BLaER1 treated with 17β-estradiol and CSF1 and Interleukin-3, amounts not matched to agents 10 nM and 100 nM (cell line): ENCODE results near the gene HRH2.

Experiments used
- H3K27ac ChIP-seq, 11 experiments: shearing (Covaris generic); formaldehyde crosslinking; 2 replicates each; pipeline ENCODE4 v1.8.1; 2022
- H3K27me3 ChIP-seq, 11 experiments: shearing (Covaris generic); formaldehyde crosslinking; 2 replicates each; pipeline ENCODE4 v1.8.1; 2022
- H3K36me3 ChIP-seq, 11 experiments: shearing (Covaris generic); formaldehyde crosslinking; 2 replicates each; pipeline ENCODE4 v1.8.1; 2022
- H3K4me1 ChIP-seq, 10 experiments: shearing (Covaris generic); formaldehyde crosslinking; 2 replicates each; pipeline ENCODE4 v1.8.1; 2022
- H3K4me2 ChIP-seq, 11 experiments: shearing (Covaris generic); formaldehyde crosslinking; 2 replicates each; pipeline ENCODE4 v1.8.1; 2022
- H3K4me3 ChIP-seq, 10 experiments: shearing (Covaris generic); formaldehyde crosslinking; 2 replicates each; pipeline ENCODE4 v1.8.1; 2022
- H3K9ac ChIP-seq, 11 experiments: shearing (Covaris generic); formaldehyde crosslinking; 2 replicates each; pipeline ENCODE4 v1.8.1; 2022
- H3K9me3 ChIP-seq, 11 experiments: shearing (Covaris generic); formaldehyde crosslinking; replicated peaks in 1 of 11; 2 replicates each; pipeline ENCODE4 v1.8.1; 2022
- H4K20me1 ChIP-seq, 11 experiments: shearing (Covaris generic); formaldehyde crosslinking; 2 replicates each; pipeline ENCODE4 v1.8.1; 2022
- Cebpa-rat ChIP-seq, 11 experiments: shearing (Covaris generic); IDR thresholded peaks; 2 replicates each; pipeline ENCODE4 v1.8.1; 2022

Gene HRH2

GRCh38 chr5:175652741-175653663 is 4.9 kb upstream of the HRH2 start:
- Histone ChIP-seq H3K36me3 (peaks cover 0 to 18% (median 8%) of the 10 kb centered on the region in 11 experiments; a peak in 8 of 22 replicates), H3K9me3 (peaks cover 22 to 29% (median 25%) of the 10 kb centered on the region in 11 experiments), H3K27me3 (no peaks in the 10 kb centered on the region), H3K27ac (peak overlapping the region; percentile 65 to 95 (median 91); a peak in 21 of 22 replicates), H3K9ac (peak overlapping the region; percentile 23 to 83 (median 75); a peak in 21 of 22 replicates), H3K4me2 (peak overlapping the region; percentile 85 to 97 (median 89)), H3K4me1 (peaks cover 67 to 78% (median 73%) of the 10 kb centered on the region in 10 experiments), H4K20me1 (no peaks in the 10 kb centered on the region), H3K4me3 (peak overlapping the region in 8 of 10 experiments; percentile 5 to 57 (median 44); a peak in 14 of 20 replicates)
- peak in 5 of 11 experiments; percentile 29 to 71 (median 34); a peak in 5 of 22 replicates for TF ChIP-seq Cebpa-rat (IDR thresholded peaks at IDR 0.05)

- Histone ChIP-seq H3K27ac (peak overlapping the region; percentile 65 to 95 (median 91); a peak in 21 of 22 replicates), H3K9me3 (peaks cover 16 to 21% (median 17%) of the 10 kb centered on the region in 11 experiments), H3K4me2 (peak overlapping the region; percentile 85 to 97 (median 89)), H3K4me1 (peaks cover 67 to 80% (median 75%) of the 10 kb centered on the region in 10 experiments), H4K20me1 (peaks cover 0 to 3% (median 2%) of the 10 kb centered on the region in 11 experiments; a peak in 8 of 22 replicates), H3K9ac (peak overlapping the region in 10 of 11 experiments; percentile 57 to 83 (median 77); a peak in 20 of 22 replicates), H3K27me3 (no peaks in the 10 kb centered on the region), H3K4me3 (peak overlapping the region in 8 of 10 experiments; percentile 5 to 57 (median 42); a peak in 11 of 20 replicates), H3K36me3 (peaks cover 0 to 14% (median 8%) of the 10 kb centered on the region in 11 experiments; a peak in 8 of 22 replicates)
- TF ChIP-seq Cebpa-rat (IDR thresholded peaks at IDR 0.05) = no peak
Observed at GRCh38 chr5:175653763-175654162, 4.1 kb upstream of the HRH2 start.

- H3K4me1 ChIP-seq = peaks cover 71 to 86% (median 81%) of the 10 kb centered on the region in 10 experiments
- no peak for TF ChIP-seq Cebpa-rat (IDR thresholded peaks at IDR 0.05)
- H3K4me3 ChIP-seq = 0 out of 20 replicates have a peak overlapping the region, but pooled peaks of 2 of the 10 experiments have one; percentile 24 to 41
- H3K27me3 ChIP-seq = no peaks in the 10 kb centered on the region
- H4K20me1 ChIP-seq = peaks cover 0 to 9% (median 7%) of the 10 kb centered on the region in 11 experiments; a peak in 14 of 22 replicates
- peak overlapping the region; percentile 85 to 97 (median 89) for H3K4me2 ChIP-seq
- peak overlapping the region; percentile 65 to 95 (median 91); a peak in 21 of 22 replicates for H3K27ac ChIP-seq
- peak overlapping the region in 9 of 11 experiments; percentile 20 to 83 (median 79); a peak in 15 of 22 replicates for H3K9ac ChIP-seq
- peaks cover 10 to 15% (median 12%) of the 10 kb centered on the region in 11 experiments for H3K9me3 ChIP-seq
- H3K36me3 ChIP-seq = peaks cover 0 to 9% (median 8%) of the 10 kb centered on the region in 11 experiments; a peak in 9 of 22 replicates
Observed at GRCh38 chr5:175654339-175654738, 3.5 kb upstream of the HRH2 start.

GRCh38 chr5:175654807-175655206 is 3.1 kb upstream of the HRH2 start:
- H3K9me3 ChIP-seq = peaks cover 5 to 11% (median 7%) of the 10 kb centered on the region in 11 experiments
- peak overlapping the region; percentile 65 to 95 (median 91); a peak in 21 of 22 replicates for H3K27ac ChIP-seq
- H4K20me1 ChIP-seq = peaks cover 0 to 13% (median 12%) of the 10 kb centered on the region in 11 experiments; a peak in 16 of 22 replicates
- no peak for TF ChIP-seq Cebpa-rat (IDR thresholded peaks at IDR 0.05)
- peak overlapping the region; percentile 85 to 97 (median 89) for H3K4me2 ChIP-seq
- H3K4me1 ChIP-seq = peaks cover 76 to 91% (median 85%) of the 10 kb centered on the region in 10 experiments
- H3K27me3 ChIP-seq = no peaks in the 10 kb centered on the region; a peak in 1 of 22 replicates
- peaks cover 0 to 9% (median 4%) of the 10 kb centered on the region in 11 experiments; a peak in 14 of 22 replicates for H3K36me3 ChIP-seq
- H3K9ac ChIP-seq = peak overlapping the region in 9 of 11 experiments; percentile 20 to 83 (median 79); a peak in 17 of 22 replicates
- H3K4me3 ChIP-seq = no peak overlapping the region

GRCh38 chr5:175655411-175655810 is 2.5 kb upstream of the HRH2 start:
- H3K36me3 ChIP-seq = peaks cover 0 to 12% (median 10%) of the 10 kb centered on the region in 11 experiments; a peak in 15 of 22 replicates
- no peaks in the 10 kb centered on the region; a peak in 1 of 22 replicates for H3K27me3 ChIP-seq
- H3K9me3 ChIP-seq = peaks cover 0 to 5% (median under 1%) of the 10 kb centered on the region in 11 experiments; a peak in 15 of 22 replicates
- peak overlapping the region in 9 of 11 experiments; percentile 15 to 83 (median 79); a peak in 17 of 22 replicates for H3K9ac ChIP-seq
- peak overlapping the region in 10 of 11 experiments; percentile 79 to 95 (median 92); a peak in 20 of 22 replicates for H3K27ac ChIP-seq
- peaks cover 80 to 91% (median 85%) of the 10 kb centered on the region in 10 experiments for H3K4me1 ChIP-seq
- no peak overlapping the region for H3K4me3 ChIP-seq
- peaks cover 0 to 19% (median 18%) of the 10 kb centered on the region in 11 experiments; a peak in 16 of 22 replicates for H4K20me1 ChIP-seq
- no peak for TF ChIP-seq Cebpa-rat (IDR thresholded peaks at IDR 0.05)
- H3K4me2 ChIP-seq = peak overlapping the region; percentile 85 to 97 (median 89)

- Histone ChIP-seq H3K27ac (peak overlapping the region in 10 of 11 experiments; percentile 21 to 97 (median 90); a peak in 14 of 22 replicates), H3K9ac (peak overlapping the region in 9 of 11 experiments; percentile 83 to 96 (median 92); a peak in 11 of 22 replicates), H3K4me2 (peak overlapping the region; percentile 85 to 98 (median 96)), H4K20me1 (peaks cover 0 to 33% (median 31%) of the 10 kb centered on the region in 11 experiments; a peak in 16 of 22 replicates), H3K4me3 (peak overlapping the region in 4 of 10 experiments; percentile 71 to 98 (median 92); a peak in 7 of 20 replicates), H3K27me3 (no peaks in the 10 kb centered on the region; a peak in 1 of 22 replicates), H3K36me3 (peaks cover 0 to 27% (median 24%) of the 10 kb centered on the region in 11 experiments; a peak in 17 of 22 replicates), H3K4me1 (peaks cover 65 to 85% (median 72%) of the 10 kb centered on the region in 10 experiments), H3K9me3 (no peaks in the 10 kb centered on the region)
- TF ChIP-seq Cebpa-rat (IDR thresholded peaks at IDR 0.05) = no peak
Observed at GRCh38 chr5:175656966-175657365, 905 bp upstream of the HRH2 start.

GRCh38 chr5:175658299-175659145 is 651 bp downstream of the HRH2 start:
- peaks cover 0 to 42% (median 28%) of the 10 kb centered on the region in 11 experiments; a peak in 17 of 22 replicates for H3K36me3 ChIP-seq
- H3K4me1 ChIP-seq = peaks cover 49 to 85% (median 69%) of the 10 kb centered on the region in 10 experiments
- H3K9me3 ChIP-seq = no peaks in the 10 kb centered on the region
- no peaks in the 10 kb centered on the region; a peak in 1 of 22 replicates for H3K27me3 ChIP-seq
- H3K27ac ChIP-seq = peak overlapping the region; percentile 75 to 97 (median 89)
- H3K9ac ChIP-seq = peak overlapping the region; percentile 83 to 96 (median 92)
- no peak for TF ChIP-seq Cebpa-rat (IDR thresholded peaks at IDR 0.05)
- H3K4me2 ChIP-seq = peak overlapping the region; percentile 85 to 98 (median 96)
- H4K20me1 ChIP-seq = peaks cover 7 to 49% (median 46%) of the 10 kb centered on the region in 11 experiments; a peak in 21 of 22 replicates
- H3K4me3 ChIP-seq = peak overlapping the region; percentile 71 to 99 (median 86)
